AG04449 (cell line): ENCODE results near the gene PKDREJ.

Experiments used
- CTCF ChIA-PET: fragments of 350-600 bp; formaldehyde crosslinking; extraction: SDS; loops from one replicate; lab custom pipeline; 2021; ENCODE audit warnings: antibody characterized with exemption; lab: Yijun Ruan, JAX
- POLR2A ChIA-PET: fragments of 400-600, 350-600 bp; formaldehyde crosslinking; extraction: SDS; loops from one replicate; lab custom pipeline; 2020; ENCODE audit warnings: antibody characterized with exemption, inconsistent platforms; lab: Yijun Ruan, JAX
- DNase-seq: peaks from one replicate; pipeline ENCODE4 v3.0.0-alpha.2; 2010; ENCODE audit warnings: low read depth, low spot score
- H3K4me3 ChIP-seq: 2 replicates; pipeline ENCODE4 v1.5.1; 2011; ENCODE audit warnings: low read depth, mild to moderate bottlenecking, control low read depth, low read length
- TF ChIP-seq, protein P1 (sequence below): IDR thresholded peaks from one replicate; pipeline ENCODE4 v1.5.1; 2011; ENCODE audit warnings: mild to moderate bottlenecking, moderate library complexity, low read length, control low read depth, inconsistent platforms; ENCODE audit not compliant: insufficient read depth; ENCODE audit errors: missing control alignments

Gene PKDREJ

DNA sequence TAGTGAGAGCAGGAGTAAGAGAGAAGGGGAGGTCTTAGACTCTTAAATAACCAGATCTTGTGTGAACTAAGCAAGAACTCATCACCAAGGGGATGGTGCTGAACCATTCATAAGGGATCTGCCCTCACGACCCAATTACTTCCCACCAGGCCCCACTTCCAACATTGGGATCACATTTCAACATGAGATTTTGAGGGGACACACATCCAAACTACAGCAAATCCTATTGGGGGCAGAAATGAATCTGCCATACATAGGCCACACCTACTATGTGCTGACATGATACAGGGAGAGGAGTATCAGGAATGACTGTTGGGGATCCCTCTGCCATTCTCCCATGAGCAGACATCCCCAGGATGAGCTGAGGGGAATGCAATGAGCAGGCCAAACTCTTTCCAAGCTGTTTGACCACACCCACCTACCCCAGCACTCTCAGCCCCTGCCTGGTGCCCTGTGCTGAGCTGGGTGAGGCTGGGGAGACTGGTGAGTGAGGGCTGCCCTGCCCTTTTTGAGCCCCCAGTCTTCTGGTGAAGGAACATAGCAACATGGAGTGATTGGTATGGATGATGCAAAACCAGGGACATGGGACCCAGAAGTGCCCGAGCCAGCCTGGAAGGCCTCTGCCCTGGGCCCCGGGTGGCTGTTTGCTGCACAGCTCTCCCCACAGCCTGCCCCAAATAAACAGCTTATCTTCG, 32.3 kb upstream of the PKDREJ start:
- ChIA-PET POLR2A (interaction anchor here (1.3 kb wide), 1 partner anchor 28 kb away, joined by 6 read pairs; the partner anchor contains the start of gene TTC38), CTCF (interaction anchor here (0.8 to 3.2 kb wide), 5 partner anchors 171 to 299 kb away, joined by 3 to 17 read pairs (median 3); no protein-coding TSS in a partner anchor)
- peak overlapping the region; percentile 71; the same call in 1 of the 2 replicates for H3K4me3 ChIP-seq

DNA sequence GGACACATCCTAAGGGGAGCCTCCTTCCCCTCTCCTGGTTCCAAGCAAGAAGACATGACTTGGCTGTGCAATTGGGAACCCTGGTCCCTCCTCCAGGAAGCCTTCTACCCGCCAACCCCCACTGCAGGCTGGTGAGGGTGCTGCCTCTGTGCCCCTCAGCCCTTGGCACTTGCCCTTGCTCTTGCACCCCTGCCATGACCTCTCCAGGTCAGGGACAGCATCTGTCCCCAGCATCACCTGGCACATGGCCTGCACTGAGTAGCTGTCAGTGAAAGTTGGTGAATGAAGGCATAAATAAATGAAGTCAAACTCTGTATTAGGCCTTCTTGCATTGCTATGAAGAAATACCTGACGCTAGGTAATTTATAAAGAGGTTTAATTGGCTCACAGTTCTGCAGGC, 31.6 kb upstream of the PKDREJ start:
- ChIA-PET POLR2A (no interaction called here), CTCF (interaction anchor here (0.8 to 3.2 kb wide), 4 partner anchors 170 to 299 kb away, joined by 3 to 17 read pairs (median 3); no protein-coding TSS in a partner anchor)
- TF ChIP-seq, protein P1, sequence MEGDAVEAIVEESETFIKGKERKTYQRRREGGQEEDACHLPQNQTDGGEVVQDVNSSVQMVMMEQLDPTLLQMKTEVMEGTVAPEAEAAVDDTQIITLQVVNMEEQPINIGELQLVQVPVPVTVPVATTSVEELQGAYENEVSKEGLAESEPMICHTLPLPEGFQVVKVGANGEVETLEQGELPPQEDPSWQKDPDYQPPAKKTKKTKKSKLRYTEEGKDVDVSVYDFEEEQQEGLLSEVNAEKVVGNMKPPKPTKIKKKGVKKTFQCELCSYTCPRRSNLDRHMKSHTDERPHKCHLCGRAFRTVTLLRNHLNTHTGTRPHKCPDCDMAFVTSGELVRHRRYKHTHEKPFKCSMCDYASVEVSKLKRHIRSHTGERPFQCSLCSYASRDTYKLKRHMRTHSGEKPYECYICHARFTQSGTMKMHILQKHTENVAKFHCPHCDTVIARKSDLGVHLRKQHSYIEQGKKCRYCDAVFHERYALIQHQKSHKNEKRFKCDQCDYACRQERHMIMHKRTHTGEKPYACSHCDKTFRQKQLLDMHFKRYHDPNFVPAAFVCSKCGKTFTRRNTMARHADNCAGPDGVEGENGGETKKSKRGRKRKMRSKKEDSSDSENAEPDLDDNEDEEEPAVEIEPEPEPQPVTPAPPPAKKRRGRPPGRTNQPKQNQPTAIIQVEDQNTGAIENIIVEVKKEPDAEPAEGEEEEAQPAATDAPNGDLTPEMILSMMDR = no peak
- no peak overlapping the region for H3K4me3 ChIP-seq
- DNase-seq = no peak

More for the DNA sequence above, 32.3 kb upstream of the PKDREJ start:
- TF ChIP-seq, protein P1 = no peak
- no peak for DNase-seq

DNA sequence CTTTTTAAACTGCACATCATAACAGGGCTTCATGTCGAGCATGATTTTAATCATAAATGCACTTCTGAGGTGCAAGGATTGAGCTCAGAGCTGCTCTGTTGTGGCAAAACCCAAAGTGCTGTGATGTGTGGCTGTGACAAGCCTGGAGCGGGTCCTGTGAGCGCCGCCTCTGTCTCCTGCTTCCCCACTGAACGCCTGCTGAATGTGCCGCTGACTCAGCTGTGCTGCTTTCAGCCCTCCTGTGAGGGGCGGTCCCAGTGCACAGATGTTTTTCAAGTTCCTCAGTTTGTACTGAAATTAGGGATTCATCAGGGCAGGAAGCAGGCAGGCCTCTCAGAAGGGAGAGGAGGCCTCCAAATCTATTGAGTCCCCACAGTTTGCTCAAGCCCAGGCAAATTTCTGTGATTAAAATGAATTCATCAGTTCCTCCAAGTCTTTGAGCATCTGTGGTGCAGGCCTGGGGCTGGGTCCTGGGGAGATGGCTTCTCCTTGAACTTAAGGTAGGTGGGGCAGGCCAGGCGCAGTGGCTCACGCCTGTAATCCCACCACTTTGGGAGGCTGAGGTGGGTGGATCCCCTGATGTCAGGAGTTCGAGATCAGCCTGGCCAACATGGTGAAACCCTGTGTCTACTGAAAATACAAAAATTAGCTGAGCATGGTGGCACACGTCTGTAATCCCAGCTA, 30.6 kb upstream of the PKDREJ start:
- H3K4me3 ChIP-seq = no peak overlapping the region
- POLR2A ChIA-PET = interaction anchor here (0.7 kb wide), 1 partner anchor 298 kb away, joined by 3 read pairs; no protein-coding TSS in a partner anchor
- TF ChIP-seq, protein P1 = no peak
- peak; percentile 21 for DNase-seq
- CTCF ChIA-PET = interaction anchor here (0.6 to 1.3 kb wide), 2 partner anchors 12 to 37 kb away, joined by 3 read pairs; no protein-coding TSS in a partner anchor

DNA sequence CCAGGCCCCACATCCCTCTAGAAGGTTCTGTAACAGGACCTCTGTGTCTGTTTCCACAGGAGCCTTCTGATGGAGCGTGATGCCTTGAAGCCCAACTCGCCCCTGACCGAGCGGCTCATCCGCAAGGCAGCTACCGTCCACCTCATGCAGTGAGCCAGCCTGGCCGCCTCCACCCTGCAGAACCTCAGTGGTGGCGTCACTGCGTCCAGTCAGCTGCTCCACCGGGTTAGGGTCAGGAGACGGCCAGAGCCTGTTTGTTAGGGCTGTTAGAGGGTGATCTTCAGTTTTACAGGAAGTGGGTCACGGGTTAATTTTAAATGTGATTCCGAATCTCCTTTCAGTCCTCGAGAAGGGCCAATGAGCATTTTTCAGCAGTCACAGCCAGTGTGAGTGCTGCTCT, 29.6 kb upstream of the PKDREJ start:
- H3K4me3 ChIP-seq = no peak overlapping the region
- TF ChIP-seq, protein P1 = no peak
- CTCF ChIA-PET = interaction anchor here (1.3 kb wide), 1 partner anchor 11 kb away, joined by 3 read pairs; no protein-coding TSS in a partner anchor
- POLR2A ChIA-PET = no interaction called here
- no peak for DNase-seq

DNA sequence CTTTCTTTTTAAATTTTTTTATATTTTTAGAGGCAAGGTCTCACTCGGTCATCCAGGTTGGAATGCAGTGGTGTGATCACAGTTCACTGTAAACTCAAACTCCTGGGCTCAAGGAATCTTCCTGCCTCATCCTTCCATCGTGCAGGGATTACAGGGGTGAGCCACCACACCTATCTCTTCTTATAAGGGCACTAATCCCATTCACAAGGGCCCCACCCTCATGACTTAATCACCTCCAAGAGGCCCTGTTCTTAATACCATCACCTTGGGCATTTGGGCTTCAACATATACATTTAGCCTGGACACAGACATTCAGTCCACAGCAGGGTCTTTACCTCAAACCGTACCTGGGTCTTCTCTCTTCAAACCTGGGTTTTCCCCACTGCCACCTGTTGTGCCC, 29.0 kb upstream of the PKDREJ start:
- ChIA-PET CTCF (interaction anchor here (1.3 kb wide), 1 partner anchor 10 kb away, joined by 3 read pairs; no protein-coding TSS in a partner anchor), POLR2A (no interaction called here)
- no peak overlapping the region for H3K4me3 ChIP-seq
- TF ChIP-seq, protein P1 = no peak
- no peak for DNase-seq
